ENCODE measurements around the gene CLDN6. TPM values are rescaled to one million over a fixed set of nuclear protein-coding genes. Genes with fewer than 3 reads are reported as not detected.

Gene CLDN6
- total and polyA plus RNA-seq, 3 donors from 2014 or later = 0.55 to 0.74 (median 0.70) TPM

GRCh38 chr16:2970563-2970962, 47.4 kb downstream of the CLDN6 start:
- peak overlapping the region in 1 of 2 donors; percentile 56 for H3K4me3 ChIP-seq
- no peak for TF ChIP-seq POLR2A (IDR thresholded peaks at IDR 0.05)
- no peak for TF ChIP-seq CTCF (IDR thresholded peaks at IDR 0.05)
- no peaks in the 10 kb centered on the region for H3K27me3 ChIP-seq
- no peaks in the 10 kb centered on the region for H3K9me3 ChIP-seq
- H3K4me1 ChIP-seq = peaks cover 9% of the 10 kb centered on the region
- intact Hi-C loops (cut with DNase I; ENCODE audit: low total_unique reads) = no loop called here
- H3K27ac ChIP-seq = no peak overlapping the region
- 87 to 92% methylated on average over 6 of the region's 6 CpGs for WGBS, 2 donors
- H3K36me3 ChIP-seq (ENCODE audit: low read depth, missing control alignments) = no peaks in the 10 kb centered on the region
- no peak for DNase-seq

- H3K36me3 ChIP-seq (ENCODE audit: low read depth, missing control alignments) = no peaks in the 10 kb centered on the region
- H3K27me3 ChIP-seq = no peaks in the 10 kb centered on the region
- 10 to 14% methylated on average over 22 to 59 of the region's 83 CpGs for WGBS, 2 donors
- no peak overlapping the region for H3K27ac ChIP-seq
- H3K9me3 ChIP-seq = no peaks in the 10 kb centered on the region
- no peak for DNase-seq
- H3K4me1 ChIP-seq = peaks cover 9% of the 10 kb centered on the region
- H3K4me3 ChIP-seq = peak overlapping the region; percentile 56 to 58
- TF ChIP-seq POLR2A (IDR thresholded peaks at IDR 0.05) (no peak), CTCF (IDR thresholded peaks at IDR 0.05) (no peak)
- intact Hi-C loops (cut with DNase I; ENCODE audit: low total_unique reads) = no loop called here
These were observed 48.1 kb downstream of the CLDN6 start for GRCh38 chr16:2969545-2970521.

DNA sequence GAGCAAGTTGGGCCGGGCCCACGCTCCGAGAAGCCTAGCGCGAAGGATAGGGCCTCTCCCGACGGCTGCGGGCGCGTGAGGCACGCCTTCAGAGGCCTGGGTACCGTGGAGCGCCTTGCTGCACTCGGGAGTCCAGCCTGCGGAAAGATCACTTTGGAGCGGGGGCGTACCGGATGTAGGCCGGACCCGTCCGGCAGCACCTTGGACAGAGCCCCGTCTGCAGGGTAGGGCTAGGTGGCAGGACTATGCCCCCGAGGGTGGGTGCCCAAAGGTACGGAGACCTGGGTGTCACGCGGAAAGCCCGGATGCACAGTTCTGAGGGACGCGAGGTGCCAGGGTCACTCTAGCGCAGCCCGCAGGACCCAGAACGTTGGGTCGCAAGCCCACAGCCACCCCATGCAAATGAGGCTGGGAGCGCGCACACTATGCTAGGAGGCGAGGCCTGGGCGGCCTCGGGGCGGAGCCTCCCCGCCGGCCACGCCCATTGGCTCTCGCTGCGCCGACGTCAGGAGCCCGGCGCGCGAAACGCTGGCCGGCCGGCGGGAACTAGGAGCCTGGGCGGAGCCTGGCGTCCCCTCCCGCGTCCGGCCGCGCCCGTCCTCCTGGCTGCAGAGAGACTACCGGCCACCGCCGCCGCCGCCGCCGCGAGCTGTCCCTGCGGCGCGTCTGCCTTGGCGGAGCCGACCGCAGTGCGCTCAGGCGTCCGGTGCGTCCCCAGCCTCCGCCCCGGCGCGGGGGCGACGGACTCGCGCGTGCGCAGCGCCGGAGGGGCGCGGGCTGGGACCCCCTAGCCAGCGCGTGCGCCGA, 49.0 kb downstream of the CLDN6 start, which contains the start of gene PAQR4:
TSS of gene PAQR4 (plus strand) at position 611 of the 807 bp plus-strand sequence. CDS start 327 bp downstream, outside the sequence.
- Histone ChIP-seq H3K27me3 (no peaks in the 10 kb centered on the region), H3K4me3 (peak within 1 kb of the TSS; percentile 56 to 58), H3K9me3 (no peaks in the 10 kb centered on the region), H3K36me3 (ENCODE audit: low read depth, missing control alignments) (no peaks in the 10 kb centered on the region), H3K27ac (no peak within 1 kb of the TSS), H3K4me1 (peaks cover 18% of the 10 kb centered on the region)
- intact Hi-C loops (cut with DNase I; ENCODE audit: low total_unique reads) = no loop called here
- peak; percentile 88 for DNase-seq
- 1 to 3% methylated on average over 19 to 41 of the region's 98 CpGs for WGBS, 2 donors
- TF ChIP-seq POLR2A (IDR thresholded peaks at IDR 0.05) = no peak
- TF ChIP-seq CTCF (IDR thresholded peaks at IDR 0.05) = no peak

- no peak for DNase-seq
- H3K27me3 ChIP-seq = no peaks in the 10 kb centered on the region
- H3K4me3 ChIP-seq = peak overlapping the region; percentile 56 to 58
- H3K27ac ChIP-seq = no peak overlapping the region
- intact Hi-C loops (cut with DNase I; ENCODE audit: low total_unique reads) = no loop called here
- peaks cover 24% of the 10 kb centered on the region for H3K4me1 ChIP-seq
- no peaks in the 10 kb centered on the region for H3K9me3 ChIP-seq
- H3K36me3 ChIP-seq (ENCODE audit: low read depth, missing control alignments) = no peaks in the 10 kb centered on the region
- TF ChIP-seq POLR2A (IDR thresholded peaks at IDR 0.05) = no peak
- no peak for TF ChIP-seq CTCF (IDR thresholded peaks at IDR 0.05)
- WGBS, 2 donors = 9 to 10% methylated on average over 18 of the region's 18 CpGs
These were observed 49.6 kb downstream of the CLDN6 start for GRCh38 chr16:2968368-2968737.

All from testis (tissue), 3 donors.